Esophagus muscularis mucosa (tissue), 4 donors: ENCODE measurements around the gene INPP5A.
"Not testable (repeated sequence)": the region's sequence is repeated elsewhere in the genome, so short reads cannot be mapped to it uniquely, and the experiment has no call there.

Source experiments
- CTCF ChIP-seq, 3 experiments: fragments of 200-600 bp in 2 of 3; fragments of 450-650 bp in 1 of 3; sonication (generic) in 2 of 3; IDR thresholded peaks; one replicate each; pipeline ENCODE4 v1.5.1; 2017 to 2019; ENCODE audit warnings: antibody characterized with exemption in 3 of 3, mild to moderate bottlenecking in 2 of 3, moderate library complexity in 1 of 3
- EP300 ChIP-seq: sonication (generic); formaldehyde crosslinking; IDR thresholded peaks from one replicate; pipeline ENCODE4 v1.6.1; 2017; ENCODE audit warnings: antibody characterized with exemption
- POLR2A ChIP-seq: fragments of 450-650 bp; IDR thresholded peaks from one replicate; pipeline ENCODE4 v1.6.1; 2017; ENCODE audit warnings: antibody characterized with exemption, moderate library complexity, mild to moderate bottlenecking, low read depth

- not testable (repeated sequence) for TF ChIP-seq CTCF (IDR thresholded peaks at IDR 0.05); POLR2A; EP300
Observed at GRCh38 chr10:132772816-132773215, 235.2 kb downstream of the INPP5A start.
